GM19240 (cell line): ENCODE data around the gene TYMP.

Source experiments
- DNase-seq: peaks from one replicate; pipeline ENCODE4 v3.0.0; 2011; ENCODE audit warnings: low spot score; ENCODE audit not compliant: insufficient read length

The TYMP gene

GRCh38 chr22:50563413-50564160, 33.8 kb upstream of the TYMP start:
- no peak for DNase-seq

- peak; percentile 95 for DNase-seq
Measured at GRCh38 chr22:50562523-50563412, 33.0 kb upstream of the TYMP start, which contains the start of gene SYCE3. SYCE3 (minus strand) TSS chr22:50562919; CDS start chr22:50556405, 6,514 bp downstream.

DNA sequence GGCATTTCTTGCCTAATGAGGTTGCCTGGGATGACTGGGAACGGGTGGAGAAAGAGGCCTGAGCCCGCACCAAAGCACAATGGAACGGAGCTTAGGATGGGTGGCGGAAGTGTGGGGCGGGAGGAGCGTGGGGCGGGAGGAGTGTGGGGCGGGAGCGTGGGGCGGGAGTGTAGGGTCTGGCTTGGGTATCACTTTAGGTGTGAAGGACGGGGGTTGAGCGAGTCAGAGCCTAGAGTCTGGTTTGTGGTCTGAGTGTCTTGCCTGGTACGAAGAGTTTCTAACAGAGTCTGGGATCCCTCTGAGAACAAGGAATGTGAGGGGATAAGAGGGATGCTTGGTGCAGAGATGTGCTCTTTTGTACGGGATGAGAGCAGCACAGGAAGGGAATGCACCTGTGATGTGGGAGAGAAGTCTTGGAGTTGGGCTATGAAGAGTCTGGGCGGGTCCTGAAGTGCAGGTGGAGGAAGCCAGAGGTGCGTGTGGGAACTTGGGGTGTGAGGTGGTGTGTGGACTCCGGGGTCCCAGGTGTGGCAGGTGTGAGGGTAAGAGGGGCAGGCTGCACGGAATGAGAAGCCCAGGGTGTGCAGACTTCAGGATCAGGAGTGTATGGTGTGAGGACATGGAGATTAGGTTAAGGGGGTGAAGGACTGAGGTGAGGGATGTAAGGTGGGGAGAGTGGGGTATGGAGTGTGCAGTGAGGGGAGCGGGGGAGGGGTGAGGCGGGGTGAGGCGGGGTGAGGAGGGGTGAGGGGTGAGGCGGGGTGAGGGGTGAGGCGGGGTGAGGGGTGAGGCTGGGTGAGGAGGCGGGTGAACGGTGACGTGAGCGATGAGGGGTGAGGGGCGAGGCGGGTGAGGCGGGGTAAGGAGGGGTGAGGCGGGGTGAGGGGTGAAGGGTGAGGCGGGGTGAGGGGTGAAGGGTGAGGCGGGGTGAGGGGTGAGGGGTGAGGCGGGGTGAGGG, 31.9 kb upstream of the TYMP start:
- no peak for DNase-seq

DNA sequence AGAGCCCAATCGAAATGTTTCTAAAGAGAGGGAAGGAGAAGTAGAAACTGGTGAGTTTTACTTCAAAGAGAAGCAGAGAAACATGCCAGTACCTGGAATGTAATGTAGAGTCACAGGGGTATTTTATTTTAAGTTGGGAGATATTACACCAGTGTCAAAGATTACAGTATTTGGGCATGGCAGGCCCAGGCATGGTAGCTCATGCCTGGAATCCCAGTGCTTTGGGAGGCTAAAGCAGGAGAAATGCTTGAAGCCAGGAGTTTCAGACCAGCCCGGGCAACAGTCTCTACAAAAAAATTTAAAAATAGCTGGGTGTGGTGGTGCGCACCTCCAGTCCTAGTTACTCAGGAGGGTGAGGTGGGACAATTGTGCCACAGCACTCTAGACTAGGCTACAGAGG, 30.2 kb upstream of the TYMP start:
- DNase-seq: no peak

- no peak for DNase-seq
Measured at GRCh38 chr22:50556703-50557102, 26.9 kb upstream of the TYMP start.

- no peak for DNase-seq
Measured at GRCh38 chr22:50553310-50553709, 23.5 kb upstream of the TYMP start.

DNA sequence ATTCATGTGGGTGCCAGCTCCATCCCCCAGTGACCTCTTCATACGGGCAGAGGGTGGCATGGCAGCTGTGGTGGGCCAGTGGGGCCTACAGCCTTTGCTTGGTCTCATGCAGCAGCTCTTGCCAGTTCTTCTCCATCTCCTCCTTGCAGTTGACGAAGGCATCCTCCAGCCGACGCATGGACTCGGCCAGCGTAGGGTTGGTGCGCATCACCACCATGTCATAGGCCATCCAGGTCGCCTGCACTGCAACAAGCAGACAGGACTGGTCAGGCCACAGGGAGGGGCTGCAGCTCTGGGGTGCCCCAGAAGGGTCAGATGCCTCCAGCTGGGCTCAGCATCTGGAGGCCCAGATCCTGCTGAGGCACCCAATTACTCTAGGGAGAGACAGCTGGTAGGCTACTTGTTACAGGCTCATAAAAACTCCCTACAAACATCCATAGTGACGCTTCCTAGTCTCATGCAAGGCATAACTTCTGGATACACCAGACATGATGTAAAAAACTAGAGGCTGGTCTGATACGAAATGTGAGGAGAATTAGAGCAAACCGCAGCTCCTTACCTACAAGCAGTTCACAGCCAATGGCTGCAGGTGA, 21.4 kb upstream of the TYMP start:
- no peak for DNase-seq

- DNase-seq: no peak
Measured at GRCh38 chr22:50550395-50550794, 20.6 kb upstream of the TYMP start.

DNA sequence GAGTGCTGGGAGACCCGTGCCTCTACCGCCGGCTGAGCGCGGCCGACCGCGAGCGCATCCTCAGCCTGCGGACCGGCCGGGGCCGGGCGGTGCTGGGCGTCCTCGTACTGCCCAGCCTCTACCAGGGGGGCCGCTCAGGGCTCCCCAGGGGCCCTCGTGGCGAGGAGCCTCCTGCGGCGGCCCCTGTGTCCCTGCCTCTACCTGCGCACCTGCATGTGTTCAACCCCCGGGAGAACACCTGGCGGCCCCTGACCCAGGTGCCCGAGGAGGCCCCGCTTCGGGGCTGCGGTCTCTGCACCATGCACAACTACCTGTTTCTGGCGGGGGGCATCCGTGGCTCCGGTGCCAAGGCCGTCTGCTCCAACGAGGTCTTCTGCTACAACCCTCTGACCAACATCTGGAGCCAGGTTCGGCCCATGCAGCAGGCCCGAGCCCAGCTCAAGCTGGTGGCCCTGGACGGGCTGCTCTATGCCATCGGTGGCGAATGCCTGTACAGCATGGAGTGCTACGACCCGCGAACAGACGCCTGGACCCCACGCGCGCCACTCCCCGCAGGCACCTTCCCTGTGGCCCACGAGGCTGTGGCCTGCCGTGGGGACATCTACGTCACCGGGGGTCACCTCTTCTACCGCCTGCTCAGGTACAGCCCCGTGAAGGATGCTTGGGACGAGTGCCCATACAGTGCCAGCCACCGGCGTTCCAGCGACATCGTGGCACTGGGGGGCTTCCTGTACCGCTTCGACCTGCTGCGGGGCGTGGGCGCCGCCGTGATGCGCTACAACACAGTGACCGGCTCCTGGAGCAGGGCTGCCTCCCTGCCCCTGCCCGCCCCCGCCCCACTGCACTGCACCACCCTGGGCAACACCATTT, 19.3 kb upstream of the TYMP start:
- no peak for DNase-seq

DNA sequence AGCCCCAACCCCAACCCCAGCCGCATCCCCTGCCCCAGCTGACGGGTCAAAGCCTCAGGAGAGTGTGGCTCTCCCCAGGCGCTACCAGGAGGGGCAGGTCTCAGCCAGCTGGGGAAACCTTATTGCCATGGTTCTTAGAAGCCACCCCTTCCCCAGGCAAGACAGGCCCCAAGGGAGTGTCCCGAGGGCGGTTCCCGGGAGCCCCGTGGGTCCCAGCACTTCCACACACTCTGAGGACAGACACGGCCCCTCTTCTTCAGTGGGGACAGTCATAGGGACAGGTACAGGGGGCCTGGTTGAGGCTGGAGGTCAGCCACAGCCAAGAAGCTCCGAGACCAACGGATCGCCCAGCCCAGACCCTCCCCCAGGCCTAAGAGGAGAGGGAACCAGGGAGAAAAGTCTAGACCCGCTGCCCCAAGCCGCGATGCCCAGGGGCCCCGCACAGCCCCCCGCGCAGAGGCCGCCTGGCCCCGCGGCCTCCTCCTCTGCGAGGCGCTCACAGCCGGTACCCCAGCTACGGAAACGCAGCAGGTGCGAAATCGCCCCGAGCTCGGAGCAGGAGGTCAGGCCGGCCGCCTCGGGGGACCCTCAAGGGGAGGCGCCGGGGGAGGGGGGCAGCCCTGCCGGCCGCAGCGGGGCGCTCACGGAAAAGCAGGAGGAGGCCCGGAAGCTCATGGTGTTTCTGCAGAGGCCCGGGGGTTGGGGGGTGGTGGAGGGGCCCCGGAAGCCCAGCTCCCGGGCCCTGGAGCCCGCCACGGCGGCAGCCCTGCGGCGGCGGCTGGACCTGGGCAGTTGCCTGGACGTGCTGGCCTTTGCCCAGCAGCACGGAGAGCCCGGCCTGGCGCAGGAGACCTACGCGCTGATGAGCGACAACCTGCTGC, 18.5 kb upstream of the TYMP start:
- DNase-seq: no peak

GRCh38 chr22:50547263-50547985, 17.6 kb upstream of the TYMP start:
- DNase-seq: no peak

DNA sequence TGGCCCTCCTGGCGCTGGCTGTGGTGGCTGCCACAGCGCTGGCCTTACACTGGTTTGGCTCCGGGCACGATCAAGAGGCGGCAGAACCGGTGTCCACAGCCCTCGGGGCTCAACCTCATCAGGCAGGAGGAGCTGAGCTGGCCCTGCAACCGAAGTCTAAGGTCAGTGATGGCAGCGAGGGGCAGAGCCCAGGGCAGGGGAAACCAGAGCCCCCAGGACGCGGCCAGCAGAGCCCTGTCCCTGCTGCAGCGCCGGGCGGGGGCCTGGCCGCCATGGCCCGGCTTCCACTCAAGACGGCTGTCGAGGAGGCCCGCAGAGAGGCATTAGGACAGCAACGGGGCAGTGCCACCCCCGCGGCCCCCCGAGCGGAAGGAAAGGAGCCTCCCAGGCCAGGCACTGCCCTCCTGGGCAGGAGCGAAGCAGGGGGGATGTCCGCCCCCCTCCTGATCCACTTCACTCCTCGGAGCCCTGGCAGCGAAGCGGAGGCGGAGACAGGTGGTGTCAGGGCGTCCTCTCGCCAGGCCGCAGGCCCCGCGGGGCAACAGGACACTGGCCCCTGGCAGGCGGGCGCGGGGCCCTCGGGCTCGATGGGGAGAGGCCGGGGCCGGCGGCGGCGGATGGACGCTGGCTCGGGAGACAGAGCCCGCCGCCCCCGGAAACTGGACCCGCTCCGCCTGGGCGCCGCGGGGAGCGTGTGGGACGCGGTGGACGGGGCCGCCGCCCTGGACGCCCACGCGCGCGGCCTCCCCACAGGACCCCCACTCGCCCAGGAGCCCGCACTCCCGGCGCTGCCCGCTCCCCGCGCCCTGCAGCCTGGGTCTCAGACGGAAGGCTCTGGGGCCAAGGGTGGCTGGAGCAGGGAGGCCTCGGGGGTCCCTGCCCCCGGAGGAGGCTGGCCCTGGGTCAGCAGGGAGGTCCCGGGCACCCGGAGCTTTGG, 16.8 kb upstream of the TYMP start:
- no peak for DNase-seq

GRCh38 chr22:50545522-50546325, 15.9 kb upstream of the TYMP start, which contains the start of gene KLHDC7B:
KLHDC7B (plus strand) TSS chr22:50545899; CDS start chr22:50546244, 345 bp downstream.
- DNase-seq: no peak

DNA sequence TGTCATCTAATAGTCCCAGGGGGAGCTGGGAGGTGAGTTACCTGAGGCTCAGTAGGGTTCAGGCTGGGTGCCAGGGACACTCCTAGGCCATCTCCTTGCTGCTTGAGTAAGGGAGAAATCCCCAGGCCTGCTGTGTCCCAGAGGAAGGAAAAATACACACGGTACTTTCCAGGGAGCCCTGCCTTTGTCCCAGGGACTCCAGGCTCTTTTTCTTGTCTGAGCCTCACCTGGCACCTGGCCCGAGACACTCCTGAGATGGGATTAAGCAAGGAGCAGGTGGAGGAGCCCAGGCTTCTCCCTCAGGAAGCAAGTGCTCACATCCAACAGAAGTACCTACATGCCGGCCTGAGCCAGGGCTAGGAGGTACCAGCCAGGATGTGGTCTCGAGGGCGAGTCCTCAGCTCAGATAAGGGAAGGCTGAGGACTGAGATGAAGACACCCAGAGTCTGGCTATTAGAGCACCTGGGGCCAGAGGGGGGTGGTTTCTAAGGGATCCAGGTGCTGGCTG, 15.0 kb upstream of the TYMP start:
- DNase-seq: no peak

- DNase-seq: peak; percentile 86
Measured at GRCh38 chr22:50544078-50544745, 14.4 kb upstream of the TYMP start.
